Dedifferentiated amniotic fluid mesenchymal stem cell (primary cell): ENCODE results near the gene ZNF276.
"Not testable (repeated sequence)": the region's sequence is repeated elsewhere in the genome, so short reads cannot be mapped to it uniquely, and the experiment has no call there.

Experiments
- DNase-seq: peaks from one replicate; pipeline ENCODE4 v3.0.0-alpha.2; 2016; ENCODE audit errors: extremely low spot score

ZNF276 gene

DNA sequence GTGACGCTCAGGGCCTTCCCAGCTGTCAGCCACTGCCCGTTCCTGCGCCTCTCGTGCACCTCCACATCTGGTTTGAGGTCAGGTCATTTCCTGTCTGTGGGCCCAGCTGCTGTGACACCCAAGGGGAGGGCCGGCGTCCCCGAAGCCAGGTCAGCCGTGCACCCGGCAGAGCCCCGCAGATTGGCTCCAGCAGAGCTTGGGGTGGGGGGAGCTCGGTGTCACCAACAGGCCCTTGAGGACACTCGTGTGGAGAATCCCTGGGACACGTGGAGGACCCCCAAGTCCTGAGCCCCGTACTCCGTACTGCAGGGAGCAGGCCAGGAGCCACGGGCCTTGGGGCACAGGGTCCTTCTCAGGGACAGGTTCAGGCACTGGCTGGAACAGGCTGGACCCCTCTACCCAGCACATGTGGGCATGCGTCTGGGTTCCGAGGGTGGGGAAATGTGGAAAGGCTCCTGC lies 24.6 kb upstream of the ZNF276 start:
- no peak for DNase-seq

- no peak for DNase-seq
Observed at GRCh38 chr16:89697161-89697615, 24.1 kb upstream of the ZNF276 start.

DNA sequence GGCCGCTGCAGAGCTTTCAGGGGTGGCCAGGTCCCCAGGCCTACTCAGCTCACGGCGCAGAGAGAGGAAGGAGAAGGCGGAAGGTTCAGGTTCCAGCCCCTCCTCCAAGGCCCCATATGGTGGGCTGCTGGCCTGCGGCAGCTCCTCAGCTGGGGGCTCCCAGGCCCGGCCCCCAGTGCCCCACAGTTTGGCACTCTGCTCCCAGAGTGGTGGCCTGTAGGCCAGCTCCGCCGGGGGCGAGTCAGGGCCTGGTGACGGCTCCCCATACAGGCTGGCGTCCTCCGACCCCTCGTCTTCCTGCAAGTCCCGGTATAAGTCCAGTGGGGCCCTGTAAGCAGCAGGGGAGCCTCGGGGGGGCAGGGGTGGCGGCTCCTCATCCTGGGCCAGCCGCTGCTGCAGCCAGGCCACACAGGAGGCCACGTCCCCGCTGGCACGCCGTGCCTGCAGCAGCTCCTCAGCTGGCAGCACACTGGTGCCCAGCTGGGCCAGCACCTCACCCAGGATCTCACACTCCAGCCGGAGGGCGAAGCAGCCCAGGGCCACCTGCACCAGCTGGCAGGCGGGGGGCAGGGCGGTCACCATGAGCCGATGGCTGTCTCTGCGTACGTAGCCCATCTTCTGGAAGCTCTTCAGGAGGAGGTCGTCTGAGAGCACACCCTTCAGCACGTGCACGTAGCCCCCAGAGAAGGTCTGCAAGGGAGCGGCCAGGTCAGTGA lies 23.6 kb upstream of the ZNF276 start:
- DNase-seq, result no peak

GRCh38 chr16:89698717-89699116 lies 22.6 kb upstream of the ZNF276 start:
- not testable (repeated sequence) for DNase-seq

GRCh38 chr16:89699629-89700099 lies 21.7 kb upstream of the ZNF276 start:
- DNase-seq, result not testable (repeated sequence)

DNA sequence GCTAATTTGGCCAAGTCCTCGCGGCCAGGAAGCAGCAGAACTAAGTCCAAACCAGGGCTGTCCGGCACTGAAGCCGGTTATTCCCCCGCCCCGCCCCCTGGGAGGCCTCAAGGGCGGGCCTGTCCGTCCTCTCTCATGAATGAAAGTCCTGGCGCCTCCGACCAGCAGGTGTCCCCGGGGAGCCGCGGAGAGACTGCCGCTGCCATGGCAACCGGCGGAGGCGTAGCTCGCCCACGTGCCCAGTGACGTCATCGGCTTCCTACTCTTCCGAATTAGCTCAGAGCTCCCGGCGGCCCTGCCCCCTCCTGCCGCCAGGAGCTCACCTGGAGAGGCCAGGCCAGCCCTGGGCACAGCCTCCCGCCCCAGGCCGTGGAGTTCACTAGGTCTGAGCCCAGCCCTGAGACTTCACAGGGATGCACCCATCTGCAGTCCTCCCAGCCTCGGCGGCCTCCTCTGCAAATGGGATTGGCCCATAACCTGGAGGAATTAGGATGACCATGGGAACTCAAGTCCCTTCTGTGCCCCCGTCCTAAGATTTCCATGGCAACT lies 21.2 kb upstream of the ZNF276 start:
- DNase-seq, result peak; percentile 93

GRCh38 chr16:89700649-89701424 lies 20.5 kb upstream of the ZNF276 start:
- DNase-seq, result no peak

DNA sequence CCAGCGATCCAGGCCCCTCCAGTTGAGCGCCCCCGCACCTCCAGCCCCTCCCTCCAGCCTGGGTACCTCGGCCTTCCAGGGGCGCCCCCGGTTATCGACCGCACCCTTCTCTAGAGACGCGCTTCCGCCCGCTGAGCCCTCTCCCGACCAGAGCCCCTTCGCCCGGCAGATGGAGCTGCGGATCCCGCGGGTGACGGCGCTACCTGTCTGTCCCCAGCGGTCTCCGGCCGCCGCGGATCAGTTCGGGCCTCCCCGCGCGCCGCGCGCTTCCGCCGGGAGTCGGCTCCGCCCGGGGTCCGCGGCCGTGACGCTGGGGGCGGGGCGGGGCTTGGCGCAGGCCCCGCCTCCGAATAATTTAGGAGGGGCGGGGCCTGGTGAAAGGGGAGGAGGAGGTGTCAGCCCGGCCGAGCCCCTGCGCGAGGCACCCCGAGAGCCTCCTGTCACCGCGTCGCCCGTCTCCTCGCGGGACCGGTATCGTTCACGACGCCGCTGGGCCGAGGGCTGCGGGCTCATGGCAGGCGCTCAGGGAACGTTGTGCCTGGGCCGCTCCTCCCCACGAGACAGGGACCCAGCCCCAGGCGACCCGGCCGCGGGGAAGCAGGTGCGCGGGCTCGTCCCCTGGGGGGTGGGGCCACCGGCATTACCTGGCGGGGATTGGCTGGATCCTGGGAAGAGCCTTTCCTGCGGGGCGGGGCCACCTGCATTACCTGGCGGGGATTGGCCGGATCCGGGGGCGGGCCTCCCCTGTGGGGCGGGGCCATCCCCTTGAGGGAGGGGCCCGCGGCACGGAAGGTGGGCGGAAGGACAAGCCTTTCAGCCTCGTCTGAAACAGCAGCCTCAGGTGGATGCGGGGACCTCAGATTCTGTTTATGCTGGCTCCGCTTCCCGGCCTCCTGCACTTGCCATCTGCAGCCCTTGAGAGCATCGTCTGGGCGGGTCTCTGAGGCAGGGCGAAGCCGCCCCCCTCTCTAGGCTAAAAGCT lies 19.6 kb upstream of the ZNF276 start, which contains the start of gene SPATA2L:
SPATA2L (minus strand) TSS at position 281 of the 982 bp plus-strand sequence. CDS start 473 bp downstream, outside the sequence.
- DNase-seq, result peak; percentile 43

DNA sequence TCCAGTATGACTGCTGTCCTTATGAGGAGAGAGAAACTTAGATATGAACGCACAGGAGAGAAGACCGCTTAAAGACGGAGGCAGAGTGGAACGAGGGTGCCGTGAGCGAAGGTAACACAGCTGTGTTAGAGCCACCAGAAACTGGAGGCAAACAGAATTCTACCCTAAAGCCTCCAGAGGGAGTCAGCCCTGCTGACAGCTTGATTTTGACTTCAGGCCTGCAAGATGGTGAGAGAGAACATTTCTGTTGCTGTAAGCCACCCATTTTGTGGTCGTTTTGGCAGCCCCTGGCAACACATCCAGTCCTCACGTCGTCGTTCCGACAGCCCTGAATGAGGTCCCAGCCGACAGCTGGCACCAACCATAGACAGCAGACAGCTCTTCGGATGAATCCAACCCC lies 17.1 kb upstream of the ZNF276 start:
- DNase-seq, result no peak

DNA sequence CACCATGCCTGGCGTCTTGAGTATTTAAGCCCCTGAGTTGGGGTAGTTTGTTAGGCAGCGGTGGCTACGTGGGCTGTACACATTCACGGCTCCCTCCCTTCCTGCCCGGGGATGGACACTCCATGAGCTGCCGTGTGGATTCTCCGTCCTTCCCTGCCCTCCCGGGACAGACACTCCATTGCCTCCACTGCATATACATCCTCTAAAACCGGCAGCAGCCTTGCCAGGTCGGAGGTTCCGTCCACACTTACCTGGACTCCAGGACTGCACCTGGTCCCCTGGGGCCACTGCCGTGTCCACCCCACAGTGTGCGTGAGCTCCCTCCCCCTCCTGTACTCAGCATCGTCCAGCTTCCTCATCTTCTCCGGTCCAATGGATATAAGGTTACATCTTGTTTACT lies 16.3 kb upstream of the ZNF276 start:
- no peak for DNase-seq

GRCh38 chr16:89706518-89707260 lies 14.6 kb upstream of the ZNF276 start:
- DNase-seq, result no peak

- no peak for DNase-seq
Observed at GRCh38 chr16:89707695-89708094, 13.6 kb upstream of the ZNF276 start.

DNA sequence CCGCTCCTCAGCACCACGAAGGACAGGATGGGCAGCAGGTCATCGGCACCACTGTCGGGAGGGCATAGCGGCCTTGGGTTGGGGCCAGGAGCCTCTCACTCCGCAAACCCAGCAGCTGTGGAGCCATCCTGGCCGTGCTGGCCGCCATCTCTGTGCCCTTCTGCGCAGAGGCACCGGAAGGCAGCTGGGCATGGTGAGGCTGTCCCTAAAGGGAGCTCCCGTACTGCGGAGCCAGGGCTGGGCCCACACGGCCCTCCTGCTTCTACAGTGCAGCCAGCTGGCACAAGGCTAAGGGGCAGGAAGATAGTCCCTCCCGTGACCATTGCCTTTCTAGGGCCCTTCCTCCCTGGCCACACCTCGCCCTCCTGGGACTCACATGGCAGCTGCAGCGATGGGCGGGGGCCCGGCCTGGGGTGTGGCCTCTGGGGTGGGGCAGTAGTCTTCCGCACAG lies 12.8 kb upstream of the ZNF276 start:
- no peak for DNase-seq

DNA sequence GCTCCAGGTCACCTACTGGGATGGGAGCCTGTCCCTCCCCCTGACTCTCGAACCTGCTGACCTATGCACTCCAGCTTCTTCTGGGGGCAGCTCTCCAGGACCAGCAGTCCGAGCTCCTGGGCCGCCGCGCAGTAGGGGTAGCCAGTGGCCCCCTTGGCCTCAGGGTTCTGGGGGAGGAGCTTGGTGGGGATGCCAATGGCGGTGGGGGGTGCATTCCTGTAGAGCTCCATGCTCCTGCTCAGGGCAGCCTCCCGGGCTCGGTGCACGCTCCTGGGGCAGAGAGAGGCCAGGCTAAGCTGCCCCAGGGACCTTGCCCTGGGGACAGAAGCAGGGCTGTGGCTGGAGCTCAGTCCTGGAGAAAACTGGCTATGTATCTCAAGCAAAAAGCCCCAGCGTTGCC lies 12.2 kb upstream of the ZNF276 start:
- no peak for DNase-seq

GRCh38 chr16:89709716-89710432 lies 11.5 kb upstream of the ZNF276 start:
- no peak for DNase-seq

DNA sequence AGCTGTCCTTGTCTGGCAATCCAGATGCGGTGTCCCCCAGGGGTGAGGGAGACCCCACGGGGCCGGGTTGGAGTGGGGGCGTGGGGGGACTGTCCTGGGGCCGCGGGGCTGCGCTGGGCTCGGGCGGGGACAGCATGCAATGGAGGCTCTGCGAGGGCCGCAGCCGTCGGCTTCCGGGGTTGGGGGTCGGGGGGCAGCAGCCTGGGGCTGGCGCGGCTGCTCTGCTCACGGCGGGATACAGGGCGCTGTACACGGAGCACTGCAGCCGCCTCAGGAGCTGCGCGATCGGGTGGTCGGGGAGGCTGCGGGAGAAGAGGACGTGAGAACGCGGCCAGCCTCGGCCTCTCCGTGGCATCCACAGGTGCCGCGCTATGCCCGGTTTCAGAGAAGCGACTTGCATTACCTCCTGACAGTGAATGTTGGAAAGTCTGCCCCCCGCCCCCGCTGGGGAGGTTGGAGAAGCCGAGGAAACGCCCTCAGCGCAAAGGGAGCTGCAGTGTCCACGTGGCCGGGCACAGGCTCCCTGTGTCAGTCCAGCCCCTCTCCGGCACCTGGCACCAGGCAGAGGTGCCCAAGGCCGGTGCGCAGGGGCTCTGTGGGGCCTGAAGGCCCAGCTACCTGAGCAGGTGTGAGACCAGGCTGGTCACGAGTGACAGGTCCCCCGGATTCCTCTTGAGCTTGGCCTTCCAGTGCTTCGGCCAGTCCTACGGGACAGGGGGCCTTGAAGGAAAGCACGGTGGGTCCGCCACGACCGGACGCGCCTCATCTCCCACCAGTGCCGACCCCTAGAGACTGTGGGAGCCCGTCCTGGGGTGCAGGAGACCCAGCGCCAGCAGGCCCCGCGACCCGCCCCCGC lies 10.4 kb upstream of the ZNF276 start:
- DNase-seq, result no peak

GRCh38 chr16:89711601-89712273 lies 9.6 kb upstream of the ZNF276 start:
- DNase-seq, result no peak

DNA sequence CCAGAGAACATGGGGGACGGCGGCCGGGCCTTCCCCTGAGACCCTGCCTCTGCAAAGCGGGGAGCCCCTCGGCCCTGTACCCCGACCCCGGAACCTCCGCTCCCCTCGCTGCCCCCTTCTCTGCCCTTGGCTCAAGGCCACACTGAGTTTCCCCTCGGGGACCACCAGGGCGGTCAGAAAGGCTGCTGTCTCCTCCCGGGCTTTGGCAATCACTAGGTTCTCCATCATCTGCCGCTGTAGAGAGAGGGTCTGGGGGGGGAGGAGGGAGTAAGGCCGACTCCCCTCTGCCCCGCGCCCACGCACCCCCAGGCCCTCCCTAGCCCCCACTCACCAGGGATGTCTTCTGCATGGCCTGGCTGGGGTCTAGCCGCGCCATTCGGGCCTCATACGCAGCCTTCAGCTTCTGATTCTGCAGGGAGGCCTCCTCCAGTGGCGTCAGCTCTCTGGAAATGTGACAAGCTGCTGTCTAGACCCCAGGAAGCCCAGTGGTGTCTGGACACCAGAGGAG lies 9.0 kb upstream of the ZNF276 start:
- DNase-seq, result no peak
